ENCODE data around the gene HID1.

The HID1 gene

GRCh38 chr17:74950207-74950606 lies 22.4 kb downstream of the HID1 start:
- DNase-seq (ENCODE audit: low read depth), result no peak
- no peak overlapping the region for H3K4me3 ChIP-seq (ENCODE audit: low read depth, low read length)
- TF ChIP-seq POLR2A (IDR thresholded peaks at IDR 0.05; ENCODE audit: extremely low read depth, insufficient read length), result no peak

- no peak for TF ChIP-seq CTCF (IDR thresholded peaks at IDR 0.05; ENCODE audit: low read depth, low read length)
- no peak for TF ChIP-seq MYC (IDR thresholded peaks at IDR 0.05; ENCODE audit: low read depth, low read length)
- no peak for TF ChIP-seq MAX (IDR thresholded peaks at IDR 0.05; ENCODE audit: low read depth, low read length)
- no peak for TF ChIP-seq POLR2A (IDR thresholded peaks at IDR 0.05; ENCODE audit: extremely low read depth, insufficient read length)
- no peak overlapping the region for H3K4me3 ChIP-seq (ENCODE audit: low read depth, low read length)
- DNase-seq (ENCODE audit: low read depth), result no peak
Observed at GRCh38 chr17:74949455-74950115, 23.0 kb downstream of the HID1 start.

GRCh38 chr17:74947041-74947754 lies 25.4 kb downstream of the HID1 start:
- DNase-seq (ENCODE audit: low read depth), result no peak
- no peak for TF ChIP-seq POLR2A (IDR thresholded peaks at IDR 0.05; ENCODE audit: extremely low read depth, insufficient read length)
- no peak for TF ChIP-seq MYC (IDR thresholded peaks at IDR 0.05; ENCODE audit: low read depth, low read length)
- TF ChIP-seq MAX (IDR thresholded peaks at IDR 0.05; ENCODE audit: low read depth, low read length), result no peak
- no peak for TF ChIP-seq CTCF (IDR thresholded peaks at IDR 0.05; ENCODE audit: low read depth, low read length)
- H3K4me3 ChIP-seq (ENCODE audit: low read depth, low read length), result no peak overlapping the region

GRCh38 chr17:74946641-74947040 lies 25.9 kb downstream of the HID1 start:
- TF ChIP-seq CTCF (IDR thresholded peaks at IDR 0.05; ENCODE audit: low read depth, low read length) (no peak), MYC (IDR thresholded peaks at IDR 0.05; ENCODE audit: low read depth, low read length) (no peak)
- H3K4me3 ChIP-seq (ENCODE audit: low read depth, low read length), result no peak overlapping the region
- no peak for DNase-seq (ENCODE audit: low read depth)

GRCh38 chr17:74945543-74945942 lies 27.0 kb downstream of the HID1 start:
- no peak overlapping the region for H3K4me3 ChIP-seq (ENCODE audit: low read depth, low read length)
- DNase-seq (ENCODE audit: low read depth), result no peak
- TF ChIP-seq MYC (IDR thresholded peaks at IDR 0.05; ENCODE audit: low read depth, low read length), result no peak
- TF ChIP-seq MAX (IDR thresholded peaks at IDR 0.05; ENCODE audit: low read depth, low read length), result no peak
- TF ChIP-seq POLR2A (IDR thresholded peaks at IDR 0.05; ENCODE audit: extremely low read depth, insufficient read length), result no peak
- TF ChIP-seq CTCF (IDR thresholded peaks at IDR 0.05; ENCODE audit: low read depth, low read length), result no peak

- DNase-seq (ENCODE audit: low read depth), result no peak
- TF ChIP-seq MYC (IDR thresholded peaks at IDR 0.05; ENCODE audit: low read depth, low read length) (no peak), POLR2A (IDR thresholded peaks at IDR 0.05; ENCODE audit: extremely low read depth, insufficient read length) (no peak)
- no peak overlapping the region for H3K4me3 ChIP-seq (ENCODE audit: low read depth, low read length)
Observed at GRCh38 chr17:74943808-74944522, 28.6 kb downstream of the HID1 start.
